GM12878 (cell line): ENCODE data around the gene COQ8B. TPM values are rescaled to one million over a fixed set of nuclear protein-coding genes. Genes with fewer than 3 reads are reported as not detected.

Source experiments
- ASH2L ChIP-seq: fragments of 300-600, 200-600 bp; sonication (generic); IDR thresholded peaks from 2 replicates; pipeline ENCODE4 v1.6.1; 2017; ENCODE audit warnings: low read depth, mild to moderate bottlenecking, borderline replicate concordance
- BRCA1 ChIP-seq: IDR thresholded peaks from 2 replicates; pipeline ENCODE4 v1.6.1; 2011; ENCODE audit warnings: low read depth, low read length, improper control_type of control experiment
- CBX5 ChIP-seq: sonication (generic); IDR thresholded peaks from 2 replicates; pipeline ENCODE4 v1.6.1; 2016; ENCODE audit warnings: low read depth, moderate library complexity, mild to moderate bottlenecking, inconsistent platforms
- EED ChIP-seq: sonication (generic); IDR thresholded peaks from 2 replicates; pipeline ENCODE4 v1.6.1; 2016; ENCODE audit warnings: antibody characterized with exemption, low read depth
- ESRRA ChIP-seq: IDR thresholded peaks from 2 replicates; pipeline ENCODE4 v1.6.1; 2012; ENCODE audit warnings: mild to moderate bottlenecking, low read length, improper control_type of control experiment
- IKZF1 ChIP-seq: fragments of 450-650 bp; conservative IDR thresholded peaks from 2 replicates; pipeline ENCODE4 v1.6.1; 2017; ENCODE audit warnings: antibody characterized with exemption, mild to moderate bottlenecking
- JUNB ChIP-seq: IDR thresholded peaks from 2 replicates; pipeline ENCODE4 v1.6.1; 2016; ENCODE audit warnings: antibody characterized with exemption, mild to moderate bottlenecking
- KAT2A ChIP-seq: conservative IDR thresholded peaks from 2 replicates; pipeline ENCODE4 v1.6.1; 2011; ENCODE audit warnings: low read depth, low read length; ENCODE audit not compliant: control insufficient read depth
- KDM1A ChIP-seq: fragments of 200-600 bp; sonication (generic); IDR thresholded peaks from 2 replicates; pipeline ENCODE4 v1.6.1; 2016; ENCODE audit warnings: borderline replicate concordance
- MEF2A ChIP-seq: IDR thresholded peaks from 2 replicates; pipeline ENCODE4 v1.6.1; 2011; ENCODE audit warnings: low read depth, mild to moderate bottlenecking, low read length, moderate library complexity; ENCODE audit not compliant: insufficient read depth
- MEF2B ChIP-seq: fragments of 450-650 bp; IDR thresholded peaks from 2 replicates; pipeline ENCODE4 v1.6.1; 2018; ENCODE audit warnings: mild to moderate bottlenecking, moderate library complexity; ENCODE audit not compliant: partially characterized antibody, poor library complexity, severe bottlenecking
- MYB ChIP-seq: fragments of 150-350 bp; IDR thresholded peaks from 2 replicates; pipeline ENCODE4 v1.6.1; 2014; ENCODE audit warnings: mild to moderate bottlenecking, low read depth, low read length, borderline replicate concordance
- MYC ChIP-seq: IDR thresholded peaks from 2 replicates; pipeline ENCODE4 v1.6.1; 2011; ENCODE audit warnings: mild to moderate bottlenecking, low read length, moderate library complexity, inconsistent platforms; ENCODE audit not compliant: insufficient read depth, insufficient replicate concordance, insufficient read length, severe bottlenecking
- NR2C1 ChIP-seq: fragments of 450-650 bp; IDR thresholded peaks from 2 replicates; pipeline ENCODE4 v1.6.1; 2017; ENCODE audit warnings: antibody characterized with exemption, mild to moderate bottlenecking, moderate library complexity
- REST ChIP-seq: IDR thresholded peaks from 2 replicates; pipeline ENCODE4 v1.6.1; 2012; ENCODE audit warnings: mild to moderate bottlenecking, low read depth, low read length
- USF1 ChIP-seq: IDR thresholded peaks from 2 replicates; pipeline ENCODE4 v1.6.1; 2011; ENCODE audit warnings: borderline replicate concordance, low read depth, mild to moderate bottlenecking, moderate library complexity, mixed read lengths, low read length; ENCODE audit not compliant: insufficient read depth; ENCODE audit errors: extremely low read length
- WRNIP1 ChIP-seq: IDR thresholded peaks from 2 replicates; pipeline ENCODE4 v1.6.1; 2011; ENCODE audit warnings: low read depth, low read length, improper control_type of control experiment, borderline replicate concordance
- ZBED1 ChIP-seq: IDR thresholded peaks from 2 replicates; pipeline ENCODE4 v1.6.1; 2016; ENCODE audit warnings: borderline replicate concordance
- ZBTB40 ChIP-seq: fragments of 450-650 bp; IDR thresholded peaks from 2 replicates; pipeline ENCODE4 v1.6.1; 2016; ENCODE audit warnings: mild to moderate bottlenecking, moderate library complexity, borderline replicate concordance
- ZNF24 ChIP-seq: fragments of 450-650 bp; IDR thresholded peaks from 2 replicates; pipeline ENCODE4 v1.6.1; 2017; ENCODE audit warnings: antibody characterized with exemption, mild to moderate bottlenecking
- polyA plus RNA-seq, 11 experiments: library from polyadenylated mRNA; depleted of rRNA in 4 of 11; unstranded in 6 of 11; stranded (reverse) in 5 of 11; fragments of >200 nt; fragmentation: Nextera tagmentation in 4 of 11; fragmentation: Illumina TruSeq in 1 of 11; extraction: Ambion mirVana in 4 of 11; extraction: Trizol in 1 of 11; gene quantifications; 1 replicate in 1 of 11; 2 replicates in 10 of 11; pipeline versions ENCODE4 v1.2.1 to v1.2.3, GENCODE V29; 2011 to 2016; ENCODE audit warnings: inconsistent platforms in 2 of 11, missing spikeins in 2 of 11, low read depth in 1 of 11
- total RNA-seq, 4 experiments: library from RNA; depleted of rRNA in 3 of 4; stranded (reverse); fragments of >200 nt in 3 of 4; fragmentation: Illumina TruSeq in 1 of 4; extraction: Trizol in 1 of 4; gene quantifications; 2 replicates each; pipeline versions ENCODE4 v1.2.1 to v1.2.3, GENCODE V29; 2013 to 2021

COQ8B gene
- total and polyA plus RNA-seq, 10 of the 15 experiments (the other 5 are each of a cell fraction or from before 2014, with no cell fraction given), result 0.39 to 37.1 (median 16.8) TPM

- TF ChIP-seq NR2C1 (no peak), ESRRA (no peak), WRNIP1 (no peak), USF1 (peak; percentile 10), ZNF24 (no peak), MYC (no peak), EED (no peak), IKZF1 (no peak; the same call in 1 of the 2 replicates), BRCA1 (no peak), CBX5 (no peak), ZBTB40 (no peak), ASH2L (no peak), MEF2A (no peak), MYB (no peak), KAT2A (no peak), MEF2B (peak; percentile 4), JUNB (no peak), ZBED1 (no peak), REST (no peak), KDM1A (no peak)
These were observed 25.8 kb downstream of the COQ8B start (continued) for GRCh38 chr19:40690693-40691420.
